ENCODE results near the gene DPP9.
"Not testable (repeated sequence)": the region's sequence is repeated elsewhere in the genome, so short reads cannot be mapped to it uniquely, and the experiment has no call there.

The DPP9 gene

DNA sequence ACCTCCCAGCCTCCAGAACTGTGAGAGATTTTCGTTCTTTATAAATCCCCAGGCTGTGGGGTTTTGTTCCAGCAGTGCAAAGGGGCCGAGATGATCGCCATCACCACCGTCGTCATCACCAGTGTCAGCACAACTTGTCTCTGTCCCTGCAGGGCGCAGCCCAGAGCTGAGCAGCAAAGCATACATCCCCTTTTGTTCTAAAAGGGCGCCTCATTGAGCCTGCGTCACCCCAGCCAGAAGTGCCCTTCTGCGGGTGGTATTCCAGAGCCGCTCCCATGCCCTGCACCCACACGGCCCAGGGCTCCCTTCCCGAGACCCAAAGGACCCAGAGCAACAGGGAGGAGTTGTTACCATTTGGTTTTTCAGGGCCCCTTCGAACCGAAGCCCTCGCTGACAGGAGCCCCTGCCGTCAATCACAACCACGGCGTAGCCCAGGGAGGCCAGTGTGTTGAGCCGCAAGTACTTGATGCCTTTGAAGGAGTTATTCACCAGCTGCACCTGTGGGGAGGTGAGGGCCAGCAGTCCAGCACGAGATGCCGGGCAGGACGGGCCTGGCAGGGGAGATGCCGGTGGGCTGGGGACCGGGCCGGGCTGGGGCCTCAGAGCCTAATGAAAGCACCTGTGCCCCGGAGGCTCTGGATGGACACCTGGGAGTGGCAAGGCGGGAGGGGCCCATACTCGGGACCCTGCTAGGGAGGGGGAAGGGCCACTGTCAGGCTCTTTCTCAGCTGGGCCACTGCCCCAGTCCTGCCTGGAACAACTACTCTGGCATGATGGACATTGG lies 39.1 kb downstream of the DPP9 start:
- no peak for DNase-seq

DNA sequence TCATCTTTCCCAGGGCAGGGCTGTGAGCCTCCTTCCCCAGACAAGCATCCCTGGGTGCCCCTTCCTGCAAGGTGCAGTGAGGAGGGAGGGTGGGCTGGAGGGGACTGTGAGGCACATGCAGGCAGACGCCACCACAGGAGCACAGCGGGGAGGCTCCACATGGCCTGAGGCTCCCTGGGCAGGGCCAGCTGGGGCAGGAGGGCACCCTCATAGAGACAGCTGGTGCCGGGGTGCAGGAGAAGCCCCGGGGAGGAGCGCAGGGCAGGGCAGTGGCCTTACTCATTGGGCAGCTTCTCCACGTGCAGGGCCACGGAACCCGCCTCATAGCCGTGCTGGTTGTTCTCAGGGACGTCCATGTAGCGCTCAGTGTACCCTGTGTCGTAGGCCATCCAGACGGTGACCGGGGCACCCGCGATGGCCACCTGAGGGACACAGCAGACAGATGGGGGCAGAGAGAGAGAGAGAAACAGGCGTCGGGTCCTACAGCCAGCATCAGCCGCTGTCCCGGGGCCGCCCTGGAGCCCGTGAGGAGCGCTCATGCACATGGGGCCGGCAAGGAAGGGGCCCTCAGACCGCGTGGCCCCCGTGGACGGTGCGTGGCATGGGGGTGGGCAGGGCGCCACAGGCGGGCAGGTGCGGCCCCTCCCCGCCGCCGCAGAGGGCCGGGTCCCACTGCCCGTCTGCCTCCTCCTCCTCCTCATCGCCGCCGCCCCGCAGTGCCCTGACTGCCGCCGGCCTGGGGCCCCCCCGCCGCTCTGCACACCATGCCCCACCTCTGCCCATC lies 41.0 kb downstream of the DPP9 start:
- no peak for DNase-seq

GRCh38 chr19:4680021-4680420 lies 43.6 kb downstream of the DPP9 start:
- DNase-seq: not testable (repeated sequence)

DNA sequence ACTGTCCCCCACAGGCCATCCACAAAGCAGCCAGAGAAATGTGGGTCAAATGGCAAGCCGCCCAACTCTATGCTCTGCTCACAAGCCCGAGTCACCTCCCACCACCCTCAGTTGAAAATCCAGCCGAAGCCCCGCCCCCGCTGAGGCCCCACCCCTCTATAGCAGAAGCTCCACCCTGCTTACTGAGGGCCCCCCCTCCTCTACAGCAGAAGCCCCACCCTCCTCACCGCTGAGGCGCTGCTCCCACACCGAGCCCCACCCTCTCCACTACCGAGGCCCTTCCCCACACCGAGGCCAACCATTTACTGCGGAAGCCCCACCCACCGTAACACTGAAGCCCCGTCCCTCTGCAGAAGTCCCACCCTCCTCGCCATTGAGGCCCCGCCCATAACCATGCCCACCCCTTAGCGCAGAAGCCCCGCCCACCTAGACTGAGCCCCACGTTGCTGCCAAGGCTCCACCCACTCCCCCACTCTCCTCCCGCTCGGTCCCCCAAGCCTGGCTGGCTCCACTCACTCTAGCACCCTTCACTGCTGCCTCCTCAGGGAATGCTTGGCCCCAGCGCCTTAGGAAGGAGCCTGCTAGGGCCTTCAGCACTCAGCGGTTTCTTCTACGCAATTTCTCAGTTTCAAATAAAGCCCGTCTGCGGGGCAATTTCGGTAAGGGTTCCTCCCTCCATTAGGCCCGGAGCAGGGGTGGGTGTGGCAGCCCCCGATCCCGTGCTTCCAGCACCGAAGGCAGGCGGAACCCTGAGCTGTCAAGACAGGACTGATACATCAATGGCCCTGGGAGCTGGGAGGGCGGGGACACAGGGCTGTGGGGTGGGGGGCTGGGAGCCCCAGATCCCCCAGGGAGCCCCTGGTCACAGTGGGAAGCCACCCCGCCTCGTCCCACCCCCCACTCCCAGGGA lies 44.5 kb downstream of the DPP9 start:
- DNase-seq: no peak

- DNase-seq: no peak
Measured at GRCh38 chr19:4676955-4677731, 46.5 kb downstream of the DPP9 start.

DNA sequence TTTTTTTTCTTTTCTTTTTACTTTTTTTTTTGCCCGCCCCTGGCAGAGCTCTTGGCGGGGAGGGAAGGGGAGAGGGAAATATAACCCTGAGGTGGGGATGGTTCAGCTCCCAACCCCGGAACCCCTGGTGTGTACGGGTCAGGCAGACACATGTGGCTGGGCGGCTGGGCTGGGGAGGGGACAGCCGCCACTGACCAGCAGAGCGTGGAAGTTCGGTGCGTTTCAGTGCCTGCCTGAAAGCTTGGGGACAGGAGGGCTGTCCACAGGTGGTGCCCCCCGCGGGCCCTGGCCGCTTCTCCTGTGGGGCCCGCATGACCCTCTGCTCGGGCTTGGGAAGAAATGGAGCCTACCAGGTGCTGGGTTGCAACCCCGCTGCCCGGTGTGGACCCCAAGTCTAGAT lies 48.3 kb downstream of the DPP9 start:
- DNase-seq: no peak

GRCh38 chr19:4673726-4674125 lies 49.9 kb downstream of the DPP9 start:
- DNase-seq: no peak

DNA sequence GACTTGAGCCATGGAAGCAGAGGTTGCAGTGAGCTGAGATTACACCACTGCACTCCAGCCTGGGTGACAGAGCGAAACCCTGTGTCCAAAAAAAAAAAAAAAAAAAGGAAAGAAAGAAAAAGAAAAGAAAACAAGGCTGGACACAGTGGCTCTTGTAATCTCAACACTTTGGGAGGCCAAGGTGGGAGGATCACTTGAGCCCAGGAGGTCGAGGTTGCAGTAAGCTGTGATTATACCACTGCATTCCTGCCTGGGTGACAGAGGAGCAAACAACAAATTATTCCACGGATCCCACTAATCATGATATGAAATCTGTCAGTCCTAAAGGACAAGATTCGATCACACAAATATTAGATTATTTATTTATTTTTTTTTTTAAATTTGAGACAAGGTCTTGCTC lies 50.4 kb downstream of the DPP9 start:
- no peak for DNase-seq

GRCh38 chr19:4671185-4671851 lies 52.3 kb downstream of the DPP9 start:
- no peak for DNase-seq

DNA sequence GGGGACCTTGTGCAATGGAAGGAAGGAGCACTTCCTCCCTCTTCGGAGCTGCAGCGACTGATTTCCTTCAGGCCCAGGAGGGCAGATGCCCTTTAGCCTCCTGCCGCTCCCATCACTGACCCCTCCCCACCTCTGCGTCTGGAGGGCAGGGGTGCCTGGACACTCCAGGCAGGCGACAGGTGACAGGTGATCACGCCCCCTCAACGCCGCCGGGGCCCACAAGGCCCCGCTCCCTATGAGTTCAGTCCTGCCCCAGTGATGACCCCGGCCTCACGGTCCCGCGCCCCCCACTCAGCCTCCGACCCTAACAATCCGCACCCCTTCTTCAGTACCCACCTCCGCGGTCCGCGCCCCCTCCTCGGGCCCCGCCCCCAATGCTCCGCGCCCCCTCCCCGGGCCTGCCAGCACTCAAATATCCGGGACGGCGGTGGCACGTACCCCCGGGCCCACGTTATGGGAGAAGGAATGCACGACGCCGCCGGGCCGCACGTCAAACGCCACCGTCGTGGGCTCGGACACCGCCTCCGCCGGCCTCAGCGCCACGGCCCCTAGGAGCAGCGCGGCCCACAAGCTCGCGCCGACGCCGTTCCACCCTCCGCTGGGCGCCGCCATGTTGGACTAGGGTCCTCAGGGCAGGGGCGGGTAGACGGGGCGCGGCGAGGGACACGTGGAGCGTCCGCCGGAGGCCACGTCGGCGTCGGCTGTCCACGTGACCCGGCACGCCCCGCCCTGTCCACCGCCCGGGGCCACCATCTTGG lies 53.7 kb downstream of the DPP9 start, which contains the start of gene MYDGF:
TSS of gene MYDGF (minus strand) at position 620 of the 758 bp plus-strand sequence. CDS start at position 612, 8 bp downstream.
- peak; percentile 95 for DNase-seq

- no peak for DNase-seq
Measured at GRCh38 chr19:4664642-4665041, 59.0 kb downstream of the DPP9 start.

- DNase-seq: no peak
Measured at GRCh38 chr19:4662812-4663211, 60.8 kb downstream of the DPP9 start.

DNA sequence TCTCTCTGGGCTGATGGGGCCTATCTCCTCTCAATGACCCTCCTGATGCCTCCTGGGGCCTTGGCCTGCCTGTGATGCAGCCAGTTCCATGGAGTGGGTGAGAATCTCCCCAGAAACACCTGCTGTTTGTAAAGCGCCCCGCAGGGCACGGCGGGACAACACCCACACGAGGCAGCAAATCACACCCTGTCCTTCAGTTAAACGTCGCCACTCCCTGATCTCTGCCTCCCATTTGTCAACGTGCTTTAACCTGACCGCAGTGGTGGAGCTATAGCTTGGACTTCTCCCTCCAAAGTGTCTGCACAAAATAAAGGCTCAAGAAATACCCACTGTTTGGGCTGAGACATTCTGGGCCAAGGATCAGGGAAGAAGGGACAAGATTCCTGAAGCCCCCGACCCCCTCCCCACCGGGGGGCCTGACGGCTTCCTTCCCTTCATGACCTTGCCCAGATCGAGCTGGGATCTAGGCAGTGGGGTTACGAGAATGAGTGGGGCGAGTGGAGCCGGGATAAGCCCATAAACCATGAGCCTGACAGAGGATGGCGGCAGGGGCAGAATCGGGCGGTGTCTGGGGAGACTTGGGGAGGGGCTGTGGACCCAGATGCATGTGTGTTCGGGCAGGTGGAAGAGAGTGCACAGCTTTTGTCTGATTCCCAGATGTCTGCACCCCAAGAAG lies 61.5 kb downstream of the DPP9 start:
- DNase-seq: no peak

DNA sequence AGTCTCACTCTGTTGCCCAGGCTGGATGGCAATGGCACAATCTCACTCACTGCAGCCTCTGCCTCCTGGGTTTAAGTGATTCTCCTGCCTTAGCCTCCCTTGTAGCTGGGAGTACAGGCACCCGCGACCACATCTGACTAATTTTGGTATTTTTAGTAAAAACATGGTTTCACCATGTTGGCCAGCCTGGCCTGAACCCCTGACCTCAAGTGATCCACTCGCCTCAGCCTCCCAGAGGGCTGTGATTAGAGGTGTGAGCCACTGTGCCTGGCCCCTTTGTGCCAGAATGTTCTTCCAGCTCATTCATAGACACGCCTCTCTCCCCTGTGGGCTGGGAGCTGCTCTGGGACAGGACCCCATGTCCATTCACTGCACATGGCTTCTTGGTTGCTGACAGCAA lies 62.6 kb downstream of the DPP9 start:
- DNase-seq: no peak

DNA sequence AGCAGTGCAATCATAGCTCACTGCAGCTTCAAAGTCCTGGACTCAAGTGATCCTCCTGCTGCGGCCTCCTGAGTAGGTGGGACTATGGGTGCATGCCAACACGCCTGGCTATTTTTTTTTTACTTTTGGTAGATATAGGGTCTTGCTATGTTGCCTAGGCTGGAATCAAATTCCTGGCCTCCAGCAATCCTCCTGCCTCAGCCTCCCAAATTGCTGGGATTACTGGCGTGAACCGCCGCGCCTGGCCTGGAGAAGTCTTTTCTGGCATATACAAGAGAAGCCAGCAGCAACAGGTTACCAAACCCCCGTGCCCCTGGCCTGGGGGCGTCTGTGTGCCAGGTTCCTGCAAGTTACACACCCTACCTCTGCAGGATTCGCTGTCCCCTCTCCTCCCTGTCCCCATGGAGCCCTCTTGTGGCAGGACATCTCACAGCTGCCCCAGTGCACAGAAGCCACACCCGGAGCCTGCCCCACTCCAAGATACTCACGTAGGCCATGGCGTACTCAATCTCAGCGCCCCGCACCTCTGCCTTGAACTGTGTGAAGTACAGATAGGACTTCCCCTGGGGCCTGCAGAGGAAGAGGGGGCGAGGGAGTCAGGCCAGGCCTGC lies 63.4 kb downstream of the DPP9 start:
- DNase-seq: peak; percentile 61

GRCh38 chr19:4657835-4658234 lies 65.8 kb downstream of the DPP9 start:
- DNase-seq: no peak

DNA sequence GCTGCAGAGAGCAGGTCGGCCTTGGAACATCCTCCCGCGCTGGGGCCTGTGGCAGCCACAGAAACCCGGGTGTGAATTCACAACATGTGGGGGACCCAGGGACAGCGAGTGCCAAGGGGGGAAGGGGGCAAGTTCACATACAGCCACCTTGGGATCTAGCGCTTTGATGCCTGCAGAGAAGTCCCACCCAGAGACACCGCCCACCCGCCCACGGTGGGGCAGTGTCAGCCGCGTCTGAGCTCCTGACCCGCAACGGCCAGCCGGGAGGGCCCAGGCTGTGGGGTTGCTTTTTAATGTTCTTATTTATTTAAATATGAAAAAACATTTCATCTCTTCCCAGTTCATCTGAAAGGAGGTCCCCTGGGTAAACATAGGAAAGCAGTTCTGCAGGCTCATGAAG lies 66.4 kb downstream of the DPP9 start:
- DNase-seq: no peak

GRCh38 chr19:4656102-4656501 lies 67.5 kb downstream of the DPP9 start:
- no peak for DNase-seq

- DNase-seq: no peak
Measured at GRCh38 chr19:4654437-4655361, 68.9 kb downstream of the DPP9 start.

All from RPMI8226 (cell line).